Kidney (tissue), 14 donors: ENCODE results near the gene SCP2D1. TPM values are rescaled to one million over a fixed set of nuclear protein-coding genes. Genes with fewer than 3 reads are reported as not detected.

ENCODE experiments used
- DNase-seq, 5 donors: peaks; one replicate each; pipeline ENCODE4 v3.0.0-alpha.2; 2013 to 2020
- FAIRE-seq: peaks from 2 replicates; lab custom pipeline; 2012; peaks lifted over from hg19 to GRCh38; lab: Jason Lieb, UNC
- H3K27ac ChIP-seq, 2 donors: one replicate each; pipeline ENCODE4 v1.7.0; 2013; ENCODE audit warnings: low read depth in 2 of 2, low read length in 2 of 2, inconsistent platforms in 1 of 2
- H3K27me3 ChIP-seq: one replicate; pipeline ENCODE4 v1.7.1; 2013; ENCODE audit warnings: low read length, inconsistent platforms; ENCODE audit not compliant: control insufficient read depth, insufficient read depth
- H3K36me3 ChIP-seq, 3 donors: one replicate each; pipeline versions ENCODE4 v1.7.0 to v1.7.1; 2013; ENCODE audit warnings: low read length in 3 of 3, control low read depth in 1 of 3, inconsistent platforms in 1 of 3; ENCODE audit not compliant: insufficient read depth in 3 of 3, control insufficient read depth in 2 of 3
- H3K4me1 ChIP-seq, 3 donors: one replicate each; pipeline versions ENCODE4 v1.7.0 to v1.7.1; 2013; ENCODE audit warnings: low read length in 3 of 3, inconsistent platforms in 1 of 3, low read depth in 1 of 3; ENCODE audit not compliant: control insufficient read depth in 2 of 3, insufficient read depth in 2 of 3
- H3K4me3 ChIP-seq, 3 donors: one replicate each; pipeline versions ENCODE4 v1.7.0 to v1.8.1; 2013; ENCODE audit warnings: low read length in 3 of 3, control low read depth in 1 of 3, inconsistent platforms in 1 of 3
- H3K9ac ChIP-seq, 3 donors: one replicate each; pipeline versions ENCODE4 v1.7.0 to v1.7.1; 2013; ENCODE audit warnings: low read length in 3 of 3, control low read depth in 1 of 3, inconsistent platforms in 1 of 3
- H3K9me3 ChIP-seq, 3 donors: one replicate each; pipeline versions ENCODE4 v1.7.0 to v1.7.1; 2013; ENCODE audit warnings: low read length in 3 of 3, control low read depth in 1 of 3, inconsistent platforms in 1 of 3; ENCODE audit not compliant: control insufficient read depth in 2 of 3, insufficient read depth in 1 of 3
- CTCF ChIP-seq: IDR thresholded peaks from 3 replicates; pipeline ENCODE4 v1.5.1; 2012; ENCODE audit warnings: mild to moderate bottlenecking, moderate library complexity, borderline replicate concordance; ENCODE audit not compliant: insufficient read depth; ENCODE audit errors: extremely low read depth
- intact Hi-C: fragments of 100-400 bp; cut with DNase I; formaldehyde crosslinking; loops from one replicate; pipeline ENCODE4 v1.11.1; 2022
- polyA plus RNA-seq: library from polyadenylated mRNA; stranded (reverse); fragments of 350-450 nt; fragmentation: Illumina TruSeq; extraction: RNeasy Lipid Tissue Mini Kit (QIAGEN cat#74804); gene quantifications from one replicate; pipeline ENCODE4 v1.2.3, GENCODE V29; 2014; ENCODE audit warnings: low read depth, low replicate concordance; ENCODE audit not compliant: insufficient read depth
- total RNA-seq: library from RNA; stranded (reverse); fragmentation: NEBNext Ultra II Directional; extraction: Animal tissue kit (Norgen Biotek cat#: 25700); gene quantifications from one replicate; pipeline ENCODE4 v1.2.1, GENCODE V29; 2021
- donor health status: control.
- donor health status: control.
- donor health status: control.
- donor health status: control.
- donor health status: control.
- donor health status: DM: yes; HTN: yes; CAD: no.
- donor health status: Normal renal cell carcinoma (clear cell type).

Gene SCP2D1
- total and polyA plus RNA-seq, 2 donors from 2014 or later: not detected

GRCh38 chr20:18839507-18840247 lies 26.1 kb downstream of the SCP2D1 start:
- intact Hi-C loops: no loop called here
- Histone ChIP-seq H3K9me3 (no peaks in the 10 kb centered on the region), H3K36me3 (no peaks in the 10 kb centered on the region), H3K4me3 (no peak overlapping the region), H3K9ac (no peak overlapping the region), H3K27me3 (no peaks in the 10 kb centered on the region), H3K27ac (no peak overlapping the region), H3K4me1 (no peaks in the 10 kb centered on the region)
- no peak for DNase-seq
- no peak for FAIRE-seq
- TF ChIP-seq CTCF: no peak

- FAIRE-seq (no peak), DNase-seq (no peak)
- no peaks in the 10 kb centered on the region for H3K36me3 ChIP-seq
- no peak for TF ChIP-seq CTCF
- H3K27ac ChIP-seq: no peak overlapping the region
- no peaks in the 10 kb centered on the region for H3K4me1 ChIP-seq
- H3K9me3 ChIP-seq: no peaks in the 10 kb centered on the region
- no peak overlapping the region for H3K4me3 ChIP-seq
- intact Hi-C loops: no loop called here
- H3K27me3 ChIP-seq: no peaks in the 10 kb centered on the region
- no peak overlapping the region for H3K9ac ChIP-seq
Measured at GRCh38 chr20:18840248-18840645, 26.7 kb downstream of the SCP2D1 start.

- intact Hi-C loops: no loop called here
- Histone ChIP-seq H3K9ac (no peak overlapping the region), H3K27me3 (no peaks in the 10 kb centered on the region), H3K4me3 (no peak overlapping the region), H3K4me1 (no peaks in the 10 kb centered on the region), H3K36me3 (no peaks in the 10 kb centered on the region), H3K9me3 (no peaks in the 10 kb centered on the region), H3K27ac (no peak overlapping the region)
- no peak for TF ChIP-seq CTCF
- DNase-seq (no peak), FAIRE-seq (no peak)
Measured at GRCh38 chr20:18845017-18845416, 31.4 kb downstream of the SCP2D1 start.

GRCh38 chr20:18847226-18847755 lies 33.7 kb downstream of the SCP2D1 start:
- Histone ChIP-seq H3K27me3 (no peaks in the 10 kb centered on the region), H3K4me1 (no peaks in the 10 kb centered on the region), H3K36me3 (no peaks in the 10 kb centered on the region), H3K27ac (no peak overlapping the region), H3K9ac (no peak overlapping the region), H3K4me3 (no peak overlapping the region), H3K9me3 (no peaks in the 10 kb centered on the region)
- intact Hi-C loops: no loop called here
- TF ChIP-seq CTCF: no peak
- DNase-seq (no peak), FAIRE-seq (no peak)
